Activated naive CD4-positive, alpha-beta T cell treated with anti-CD3 and anti-CD28 coated beads, Interleukin-2, amount 50 U/mL, for 24 hours (primary cell): ENCODE measurements around the gene TECPR2.

ENCODE experiments used
- H3K27ac Mint-ChIP-seq: one replicate; pipeline ENCODE4 v1.8.0; 2021; ENCODE audit warnings: mild to moderate bottlenecking, mixed read lengths
- H3K27me3 Mint-ChIP-seq: one replicate; pipeline ENCODE4 v1.8.0; 2021; ENCODE audit warnings: mixed read lengths
- H3K36me3 Mint-ChIP-seq: one replicate; pipeline ENCODE4 v1.8.0; 2021; ENCODE audit warnings: mixed read lengths
- H3K4me1 Mint-ChIP-seq: one replicate; pipeline ENCODE4 v1.8.0; 2021; ENCODE audit warnings: mixed read lengths
- H3K4me3 Mint-ChIP-seq: one replicate; pipeline ENCODE4 v1.8.0; 2021; ENCODE audit warnings: mild to moderate bottlenecking, mixed read lengths
- H3K9me3 Mint-ChIP-seq: one replicate; pipeline ENCODE4 v1.8.0; 2021; ENCODE audit warnings: mixed read lengths

Gene TECPR2

DNA sequence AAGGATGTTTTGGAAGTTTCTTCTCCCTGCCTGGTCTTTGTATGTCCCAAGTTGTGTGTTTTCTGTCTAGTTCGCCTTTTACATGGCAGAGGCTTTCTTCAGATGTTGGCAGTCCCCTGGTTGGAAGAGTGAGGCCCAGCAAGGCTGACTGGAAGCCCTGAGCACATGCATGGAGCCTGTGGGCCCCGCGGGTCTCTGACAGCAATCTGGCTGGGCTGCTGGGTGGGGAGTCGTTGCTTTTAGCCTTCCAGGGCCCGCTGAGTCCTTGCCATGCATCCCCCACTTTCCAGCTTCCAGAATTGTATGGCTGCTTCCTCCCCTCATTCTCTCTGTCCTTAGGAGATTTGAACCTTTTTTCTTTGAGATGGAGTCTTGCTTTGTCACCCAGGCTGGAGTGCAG lies 121.6 kb downstream of the TECPR2 start:
- Mint-ChIP-seq H3K4me3 (no peak overlapping the region), H3K9me3 (no peaks in the 10 kb centered on the region), H3K27me3 (no peaks in the 10 kb centered on the region)

DNA sequence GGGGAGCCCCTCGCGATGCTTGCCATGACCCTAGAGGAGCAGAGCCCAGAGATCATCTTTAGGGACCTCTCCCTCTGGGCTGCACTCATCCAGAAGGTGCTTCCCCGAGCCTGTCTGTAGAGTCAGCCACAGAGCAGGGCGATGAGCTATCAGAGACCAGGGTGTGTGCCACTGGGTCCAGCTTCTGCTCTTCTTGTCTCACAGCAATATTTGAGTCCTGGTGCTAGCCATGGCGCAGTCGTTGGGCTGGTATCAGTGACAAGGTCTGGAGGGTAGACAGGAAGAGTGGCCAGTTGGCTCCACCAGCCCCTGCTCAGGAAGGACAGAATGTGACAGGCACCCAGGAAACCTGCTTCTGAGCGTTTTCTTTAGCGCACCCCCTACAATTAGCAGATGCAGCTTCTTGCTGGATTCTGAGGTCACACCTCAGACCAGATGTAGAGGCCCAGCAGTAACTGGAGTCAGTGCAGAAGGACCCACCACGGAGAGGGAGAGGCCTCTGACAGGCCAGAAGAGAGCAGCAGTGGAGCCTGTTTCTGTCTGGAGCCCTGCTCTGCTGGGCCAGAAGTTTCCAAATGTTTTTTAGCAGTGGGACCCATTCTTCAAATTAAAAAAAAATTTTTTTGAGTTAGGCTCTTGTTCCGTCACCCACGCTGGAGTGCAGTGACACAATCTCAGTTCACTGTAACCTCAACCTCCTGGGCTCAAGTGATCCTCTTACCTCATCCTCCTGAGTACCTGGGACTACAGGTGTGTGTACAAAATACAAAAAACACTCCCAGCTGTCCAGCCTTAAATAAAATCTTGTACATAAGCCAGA lies 123.2 kb downstream of the TECPR2 start:
- H3K4me1 Mint-ChIP-seq, result no peaks in the 10 kb centered on the region
- peaks cover 13% of the 10 kb centered on the region for H3K36me3 Mint-ChIP-seq
- H3K27ac Mint-ChIP-seq, result no peak overlapping the region
- no peak overlapping the region for H3K4me3 Mint-ChIP-seq
- no peaks in the 10 kb centered on the region for H3K9me3 Mint-ChIP-seq
- no peaks in the 10 kb centered on the region for H3K27me3 Mint-ChIP-seq

More for the DNA sequence above, 121.6 kb downstream of the TECPR2 start:
- Mint-ChIP-seq H3K4me1 (no peaks in the 10 kb centered on the region), H3K27ac (no peak overlapping the region), H3K36me3 (peaks cover 13% of the 10 kb centered on the region)

DNA sequence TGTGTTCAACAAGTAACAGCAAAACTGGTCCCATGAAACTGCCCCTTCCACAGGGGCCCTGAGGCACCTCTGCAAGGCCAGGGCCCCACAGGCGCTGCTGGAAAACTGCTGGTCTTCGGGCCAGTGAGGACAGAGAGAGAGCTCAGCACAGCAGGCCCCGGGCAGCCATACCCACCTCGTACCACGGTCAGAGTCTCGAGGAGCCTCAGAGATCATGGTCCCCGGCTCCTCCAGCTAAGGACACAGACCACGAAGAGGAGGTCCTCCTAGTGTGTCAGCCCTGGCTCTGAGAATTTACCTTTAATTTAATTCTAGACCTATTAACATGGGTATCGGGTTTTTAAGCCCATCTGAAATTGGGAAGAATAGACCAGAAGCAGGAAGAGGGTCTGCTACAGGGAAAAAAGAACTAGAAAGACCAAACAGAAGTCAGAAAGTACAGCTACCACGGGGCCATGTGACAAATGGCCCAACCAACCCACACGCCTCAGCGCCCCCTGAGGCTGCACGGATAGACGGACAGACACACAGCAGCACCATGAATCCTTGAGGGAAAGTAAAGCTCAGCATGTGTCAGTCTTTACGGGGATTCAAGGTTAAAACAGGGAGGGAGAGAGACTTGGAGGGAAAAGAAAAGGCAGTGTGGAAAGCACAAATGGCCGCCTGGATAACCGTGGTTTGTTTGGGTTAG lies 123.9 kb downstream of the TECPR2 start:
- H3K27me3 Mint-ChIP-seq, result no peaks in the 10 kb centered on the region
- no peaks in the 10 kb centered on the region for H3K4me1 Mint-ChIP-seq
- no peaks in the 10 kb centered on the region for H3K9me3 Mint-ChIP-seq
- H3K36me3 Mint-ChIP-seq, result peaks cover 13% of the 10 kb centered on the region
- H3K4me3 Mint-ChIP-seq, result no peak overlapping the region
- H3K27ac Mint-ChIP-seq, result no peak overlapping the region

- Mint-ChIP-seq H3K27ac (no peak overlapping the region), H3K9me3 (no peaks in the 10 kb centered on the region), H3K27me3 (no peaks in the 10 kb centered on the region), H3K4me1 (no peaks in the 10 kb centered on the region), H3K4me3 (no peak overlapping the region), H3K36me3 (peaks cover 12% of the 10 kb centered on the region)
These were observed 124.5 kb downstream of the TECPR2 start for GRCh38 chr14:102487204-102487577.

- Mint-ChIP-seq H3K4me3 (no peak overlapping the region), H3K36me3 (peaks cover 3% of the 10 kb centered on the region), H3K4me1 (no peaks in the 10 kb centered on the region), H3K27ac (no peak overlapping the region), H3K27me3 (no peaks in the 10 kb centered on the region), H3K9me3 (no peaks in the 10 kb centered on the region)
These were observed 127.7 kb downstream of the TECPR2 start for GRCh38 chr14:102490456-102490855.

DNA sequence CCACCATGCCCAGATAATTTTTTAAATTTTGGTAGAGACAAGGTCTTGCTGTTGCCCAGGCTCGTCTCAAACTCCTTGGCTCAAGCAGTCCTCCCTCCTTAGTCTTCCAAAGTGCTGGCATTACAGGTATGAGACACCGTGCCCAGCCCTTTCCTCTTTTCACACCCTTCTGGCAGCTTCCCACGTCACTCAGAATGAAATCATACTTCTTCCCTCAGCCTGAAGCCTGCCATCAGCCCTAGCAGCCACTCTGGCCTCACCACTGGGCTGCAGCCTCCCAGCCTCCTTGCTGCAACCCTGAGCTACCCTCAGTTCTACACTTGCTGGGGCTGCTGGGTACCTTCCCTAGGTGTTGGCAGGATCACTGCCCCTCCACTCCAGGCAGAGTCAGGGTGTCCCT lies 128.6 kb downstream of the TECPR2 start:
- Mint-ChIP-seq H3K27me3 (no peaks in the 10 kb centered on the region), H3K36me3 (peaks cover 2% of the 10 kb centered on the region), H3K27ac (no peak overlapping the region), H3K4me1 (no peaks in the 10 kb centered on the region), H3K9me3 (no peaks in the 10 kb centered on the region), H3K4me3 (no peak overlapping the region)

- Mint-ChIP-seq H3K9me3 (no peaks in the 10 kb centered on the region), H3K4me1 (no peaks in the 10 kb centered on the region), H3K27me3 (no peaks in the 10 kb centered on the region), H3K4me3 (no peak overlapping the region), H3K27ac (no peak overlapping the region), H3K36me3 (no peaks in the 10 kb centered on the region)
These were observed 129.2 kb downstream of the TECPR2 start for GRCh38 chr14:102491786-102492530.

DNA sequence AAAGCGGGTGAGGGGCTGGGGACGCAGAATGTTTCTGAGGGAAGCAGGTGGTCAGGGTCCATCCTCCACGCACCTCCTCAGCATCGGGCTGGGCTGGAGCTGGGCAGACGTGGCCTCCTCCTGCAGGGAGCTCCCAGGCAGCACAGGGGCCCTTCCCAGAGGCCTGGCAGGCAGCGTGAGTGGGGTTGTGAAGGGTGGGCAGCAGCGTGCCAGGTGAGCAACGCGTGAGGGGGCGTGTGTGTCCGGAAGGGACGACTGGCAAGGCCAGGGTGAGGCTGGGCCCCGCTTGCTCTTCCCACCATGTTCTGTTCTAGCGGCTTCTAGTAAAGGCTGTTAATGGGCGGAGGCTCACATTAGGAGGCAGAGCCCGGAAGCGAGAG lies 129.8 kb downstream of the TECPR2 start:
- no peak overlapping the region for H3K4me3 Mint-ChIP-seq
- H3K9me3 Mint-ChIP-seq, result no peaks in the 10 kb centered on the region
- H3K4me1 Mint-ChIP-seq, result no peaks in the 10 kb centered on the region
- H3K36me3 Mint-ChIP-seq, result no peaks in the 10 kb centered on the region
- no peaks in the 10 kb centered on the region for H3K27me3 Mint-ChIP-seq
- no peak overlapping the region for H3K27ac Mint-ChIP-seq

DNA sequence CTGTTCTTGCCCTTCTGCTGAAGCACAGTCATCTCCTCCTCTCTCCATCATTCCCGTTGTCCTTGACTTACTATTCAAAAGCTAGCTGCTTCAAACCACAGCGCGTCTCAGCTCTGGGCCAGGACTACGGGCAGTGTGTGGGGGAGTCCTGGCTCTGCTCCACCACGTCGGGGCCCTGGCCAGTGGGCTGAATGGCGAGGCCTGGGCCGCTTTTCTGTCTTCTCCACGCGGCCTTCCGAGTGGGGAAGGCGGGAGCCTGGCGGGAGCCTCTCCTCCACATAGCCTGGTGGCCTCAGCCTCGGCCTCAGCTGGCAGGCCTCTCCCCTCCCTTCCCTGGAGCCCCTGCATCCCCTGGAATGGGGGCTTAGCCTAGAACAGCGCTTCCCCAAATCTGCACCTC lies 130.4 kb downstream of the TECPR2 start:
- H3K27me3 Mint-ChIP-seq, result no peaks in the 10 kb centered on the region
- no peaks in the 10 kb centered on the region for H3K9me3 Mint-ChIP-seq
- no peaks in the 10 kb centered on the region for H3K4me1 Mint-ChIP-seq
- H3K4me3 Mint-ChIP-seq, result no peak overlapping the region
- no peaks in the 10 kb centered on the region for H3K36me3 Mint-ChIP-seq
- H3K27ac Mint-ChIP-seq, result no peak overlapping the region

- Mint-ChIP-seq H3K4me3 (no peak overlapping the region), H3K9me3 (no peaks in the 10 kb centered on the region), H3K27ac (no peak overlapping the region), H3K4me1 (no peaks in the 10 kb centered on the region), H3K27me3 (no peaks in the 10 kb centered on the region), H3K36me3 (no peaks in the 10 kb centered on the region)
These were observed 130.8 kb downstream of the TECPR2 start for GRCh38 chr14:102493585-102493984.

DNA sequence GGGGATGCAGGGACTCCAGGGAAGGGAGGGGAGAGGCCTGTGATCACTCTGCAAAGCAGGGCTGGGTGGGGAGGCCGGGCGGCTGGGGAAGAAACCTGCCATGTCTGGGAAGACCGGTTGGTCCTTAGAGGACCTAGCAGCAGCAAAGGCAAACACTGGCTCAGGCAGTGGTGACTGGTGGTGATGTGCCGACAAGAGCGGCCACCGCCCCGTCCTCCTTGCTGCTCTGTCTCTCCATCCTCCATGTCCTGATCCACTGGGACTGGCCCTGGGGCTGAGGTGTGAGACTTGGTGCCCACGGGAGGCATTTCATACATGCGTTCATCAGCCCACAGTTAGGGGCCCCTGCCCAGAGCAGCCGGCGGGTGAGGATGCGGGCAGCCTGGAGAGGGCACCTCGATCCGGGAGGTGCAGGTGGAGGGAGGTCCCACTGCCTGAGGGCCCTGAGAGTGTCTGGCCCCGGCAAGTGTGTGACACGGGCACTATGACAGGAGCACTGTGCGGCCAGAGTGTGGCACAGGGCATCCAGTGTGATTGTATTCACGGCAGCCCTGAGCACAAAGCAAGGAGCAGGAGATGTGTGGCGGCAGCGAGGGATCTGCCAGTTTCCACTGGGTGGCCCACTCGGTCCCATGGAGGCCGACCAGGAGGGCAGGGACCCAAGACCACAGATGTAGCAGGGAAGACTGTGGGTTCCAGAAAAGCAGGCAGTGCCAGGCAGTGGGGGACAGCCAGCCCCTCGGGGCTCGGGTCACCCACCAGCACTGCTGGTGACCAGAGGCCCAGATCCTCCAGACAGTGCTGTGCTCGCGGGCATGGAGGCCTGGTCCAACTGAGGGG lies 133.0 kb downstream of the TECPR2 start:
- H3K4me1 Mint-ChIP-seq, result no peaks in the 10 kb centered on the region
- H3K9me3 Mint-ChIP-seq, result no peaks in the 10 kb centered on the region
- no peak overlapping the region for H3K27ac Mint-ChIP-seq
- no peaks in the 10 kb centered on the region for H3K27me3 Mint-ChIP-seq
- H3K36me3 Mint-ChIP-seq, result no peaks in the 10 kb centered on the region
- H3K4me3 Mint-ChIP-seq, result no peak overlapping the region

DNA sequence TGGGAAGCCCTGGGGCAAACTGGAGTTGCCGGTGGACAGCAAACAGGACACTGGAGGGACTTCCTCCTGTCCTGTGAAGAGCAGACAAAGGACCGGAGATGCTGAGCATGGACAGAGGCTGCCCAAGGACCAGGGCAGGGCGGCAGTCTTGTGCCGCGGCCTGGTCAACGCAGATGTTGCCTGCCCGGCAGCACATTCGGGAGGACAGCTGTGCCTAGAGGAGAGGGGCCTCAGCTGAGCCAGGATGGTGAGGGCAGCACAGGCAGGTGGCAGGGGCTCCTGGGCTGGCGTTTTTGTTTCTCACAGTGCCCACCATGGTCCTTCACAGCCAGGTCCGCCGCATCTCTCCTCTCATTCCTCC lies 133.6 kb downstream of the TECPR2 start:
- no peak overlapping the region for H3K4me3 Mint-ChIP-seq
- no peak overlapping the region for H3K27ac Mint-ChIP-seq
- no peaks in the 10 kb centered on the region for H3K4me1 Mint-ChIP-seq
- no peaks in the 10 kb centered on the region for H3K27me3 Mint-ChIP-seq
- no peaks in the 10 kb centered on the region for H3K9me3 Mint-ChIP-seq
- H3K36me3 Mint-ChIP-seq, result no peaks in the 10 kb centered on the region

DNA sequence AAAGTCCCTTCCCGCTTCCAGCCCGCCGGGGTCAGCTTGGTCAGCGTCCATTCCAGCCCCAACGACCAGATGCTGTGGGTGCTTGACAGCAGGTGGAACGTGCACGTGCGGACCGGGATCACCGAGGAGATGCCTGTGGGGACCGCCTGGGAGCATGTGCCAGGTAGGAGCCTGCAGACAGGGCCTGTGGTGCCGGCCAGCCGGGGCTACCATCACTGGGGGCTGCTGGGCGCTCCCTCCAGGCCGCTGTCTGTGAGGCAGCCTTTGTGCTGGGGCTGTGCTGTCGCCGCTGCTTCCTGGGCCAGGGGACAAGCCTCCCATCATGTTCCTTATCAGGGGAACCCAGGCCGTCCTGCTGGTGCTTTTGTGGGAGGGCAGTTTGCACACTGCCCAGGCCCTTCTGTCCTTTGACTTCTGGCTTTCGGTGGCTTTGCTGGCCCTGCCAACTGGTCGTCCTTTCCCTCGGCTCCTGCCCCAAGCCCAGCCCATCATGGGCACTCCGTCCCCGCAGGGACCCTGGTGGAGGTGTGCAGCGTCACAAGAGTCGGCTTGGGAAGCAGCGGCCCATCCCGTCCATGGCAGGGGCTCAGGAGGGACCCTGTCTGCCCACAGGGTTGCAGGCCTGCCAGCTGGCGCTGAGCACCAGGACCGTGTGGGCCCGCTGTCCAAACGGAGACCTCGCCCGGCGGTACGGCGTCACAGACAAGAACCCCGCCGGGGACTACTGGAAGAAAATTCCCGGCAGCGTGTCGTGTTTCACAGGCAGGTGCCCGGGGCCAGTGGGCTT lies 134.4 kb downstream of the TECPR2 start:
- Mint-ChIP-seq H3K4me3 (no peak overlapping the region), H3K27ac (no peak overlapping the region), H3K4me1 (no peaks in the 10 kb centered on the region), H3K27me3 (no peaks in the 10 kb centered on the region), H3K9me3 (no peaks in the 10 kb centered on the region), H3K36me3 (no peaks in the 10 kb centered on the region)

GRCh38 chr14:102497998-102498677 lies 135.4 kb downstream of the TECPR2 start:
- no peak overlapping the region for H3K4me3 Mint-ChIP-seq
- H3K36me3 Mint-ChIP-seq, result no peaks in the 10 kb centered on the region
- no peaks in the 10 kb centered on the region for H3K27me3 Mint-ChIP-seq

More at GRCh38 chr14:102497998-102498677, 135.4 kb downstream of the TECPR2 start:
- Mint-ChIP-seq H3K27ac (no peak overlapping the region), H3K4me1 (no peaks in the 10 kb centered on the region), H3K9me3 (no peaks in the 10 kb centered on the region)
